GM23248 (cell line): ENCODE measurements around the gene OR6C70.

ENCODE experiments used
- EZH2 ChIP-seq: fragments of 200-600 bp; sonication (generic); IDR thresholded peaks from 2 replicates; pipeline ENCODE4 v1.6.1; 2018; ENCODE audit warnings: antibody characterized with exemption, mild to moderate bottlenecking; ENCODE audit not compliant: insufficient read depth, poor library complexity, severe bottlenecking
- EZH2phosphoT487 ChIP-seq: fragments of 200-600 bp; sonication (generic); IDR thresholded peaks from 2 replicates; pipeline ENCODE4 v1.6.1; 2018; ENCODE audit warnings: antibody characterized with exemption, moderate library complexity, mild to moderate bottlenecking, low read depth; ENCODE audit not compliant: insufficient read depth

- no peak for TF ChIP-seq EZH2
- TF ChIP-seq EZH2phosphoT487 = no peak
Observed at GRCh38 chr12:55467836-55468235, 2.1 kb downstream of the OR6C70 start.
